Activated CD4-positive, alpha-beta T cell treated with anti-CD3 and anti-CD28 coated beads, Interleukin-10, Interleukin-2, amounts not matched to agents 100 ng/mL and 50 ng/mL, durations not matched to agents 16 hours and 8 hours (primary cell): ENCODE measurements around the gene FCSK.
A peak's percentile ranks its signal among the peaks of the same experiment; 100 is the strongest.

Experiments
- DNase-seq: peaks from one replicate; pipeline ENCODE4 v3.0.0-alpha.2; 2020

The FCSK gene

GRCh38 chr16:70457446-70458166 is 3.2 kb downstream of the FCSK start:
- no peak for DNase-seq

GRCh38 chr16:70460737-70461261 is 6.4 kb downstream of the FCSK start:
- no peak for DNase-seq

GRCh38 chr16:70463235-70463634 is 8.8 kb downstream of the FCSK start:
- DNase-seq = no peak

- DNase-seq = no peak
These were observed 11.8 kb downstream of the FCSK start for GRCh38 chr16:70465999-70466804.

- DNase-seq = no peak
These were observed 12.3 kb downstream of the FCSK start for GRCh38 chr16:70466805-70467076.

- no peak for DNase-seq
These were observed 12.7 kb downstream of the FCSK start for GRCh38 chr16:70467113-70467512.

- no peak for DNase-seq
These were observed 13.2 kb downstream of the FCSK start for GRCh38 chr16:70467608-70468007.

GRCh38 chr16:70468776-70469525 is 14.6 kb downstream of the FCSK start:
- DNase-seq = no peak

- DNase-seq = no peak
These were observed 15.9 kb downstream of the FCSK start for GRCh38 chr16:70470141-70470926.

GRCh38 chr16:70470927-70471341 is 16.5 kb downstream of the FCSK start:
- no peak for DNase-seq

GRCh38 chr16:70472786-70473433 is 18.5 kb downstream of the FCSK start:
- DNase-seq = no peak

- no peak for DNase-seq
These were observed 19.3 kb downstream of the FCSK start for GRCh38 chr16:70473446-70474319.

GRCh38 chr16:70474320-70475053 is 20.1 kb downstream of the FCSK start:
- DNase-seq = no peak

- no peak for DNase-seq
These were observed 20.9 kb downstream of the FCSK start for GRCh38 chr16:70475054-70475871.

- DNase-seq = peak; percentile 94
These were observed 22.1 kb downstream of the FCSK start for GRCh38 chr16:70476272-70477020.

- DNase-seq = no peak
These were observed 23.8 kb downstream of the FCSK start for GRCh38 chr16:70478169-70478568.

GRCh38 chr16:70478912-70479341 is 24.5 kb downstream of the FCSK start:
- no peak for DNase-seq
